GM20431 (cell line): ENCODE results near the gene CDKN1B.
"Not testable (repeated sequence)": the region's sequence is repeated elsewhere in the genome, so short reads cannot be mapped to it uniquely, and the experiment has no call there.

Experiments
- in situ Hi-C: fragments of 300-500 bp; cut with MseI, MboI; formaldehyde crosslinking; loops from one replicate; pipeline ENCODE4 v1.15.0; 2020; ENCODE audit warnings: low sequenced_read_pairs; ENCODE audit not compliant: unreplicated experiment

Gene CDKN1B

GRCh38 chr12:12722435-12723148 is 5.4 kb downstream of the CDKN1B start:
- in situ Hi-C loops: loop anchor here (25.0 kb wide), 1 partner anchor 335 kb away; no protein-coding TSS in a partner anchor

GRCh38 chr12:12723149-12723680 is 6.0 kb downstream of the CDKN1B start:
- in situ Hi-C loops: loop anchor here (25.0 kb wide), 1 partner anchor 336 kb away; no protein-coding TSS in a partner anchor

- in situ Hi-C loops: loop anchor here (25.0 kb wide), 1 partner anchor 337 kb away; no protein-coding TSS in a partner anchor
Measured at GRCh38 chr12:12723681-12724420, 6.7 kb downstream of the CDKN1B start.

- in situ Hi-C loops: loop anchor here (25.0 kb wide), 1 partner anchor 337 kb away; no protein-coding TSS in a partner anchor
Measured at GRCh38 chr12:12724421-12725085, 7.4 kb downstream of the CDKN1B start.

- in situ Hi-C loops: no loop called here
Measured at GRCh38 chr12:12725086-12725955, 8.2 kb downstream of the CDKN1B start.

- in situ Hi-C loops: no loop called here
Measured at GRCh38 chr12:12725956-12726554, 8.9 kb downstream of the CDKN1B start.

- in situ Hi-C loops: no loop called here
Measured at GRCh38 chr12:12726555-12727093, 9.5 kb downstream of the CDKN1B start.

GRCh38 chr12:12731178-12731577 is 14.0 kb downstream of the CDKN1B start:
- in situ Hi-C loops: no loop called here

- in situ Hi-C loops: no loop called here
Measured at GRCh38 chr12:12731785-12732184, 14.6 kb downstream of the CDKN1B start.

GRCh38 chr12:12733118-12733517 is 15.9 kb downstream of the CDKN1B start:
- in situ Hi-C loops: no loop called here

GRCh38 chr12:12734054-12734453 is 16.9 kb downstream of the CDKN1B start:
- in situ Hi-C loops: no loop called here

- in situ Hi-C loops: no loop called here
Measured at GRCh38 chr12:12734561-12735071, 17.4 kb downstream of the CDKN1B start.

GRCh38 chr12:12735301-12735700 is 18.1 kb downstream of the CDKN1B start:
- in situ Hi-C loops: no loop called here

- in situ Hi-C loops: no loop called here
Measured at GRCh38 chr12:12736759-12737676, 19.9 kb downstream of the CDKN1B start.

- in situ Hi-C loops: not testable (repeated sequence)
Measured at GRCh38 chr12:12738152-12738551, 21.0 kb downstream of the CDKN1B start.

GRCh38 chr12:12741660-12742059 is 24.5 kb downstream of the CDKN1B start:
- in situ Hi-C loops: no loop called here

- in situ Hi-C loops: no loop called here
Measured at GRCh38 chr12:12744546-12745305, 27.6 kb downstream of the CDKN1B start.
